NCI-H524 treated with DMSO at 0.1 percent for 48 hours (cell line): ENCODE results near the gene ATP1A1.

Source experiments
- DNase-seq: peaks from one replicate; lab custom pipeline; 2025; lab: John Stamatoyannopoulos, UW

Gene ATP1A1

DNA sequence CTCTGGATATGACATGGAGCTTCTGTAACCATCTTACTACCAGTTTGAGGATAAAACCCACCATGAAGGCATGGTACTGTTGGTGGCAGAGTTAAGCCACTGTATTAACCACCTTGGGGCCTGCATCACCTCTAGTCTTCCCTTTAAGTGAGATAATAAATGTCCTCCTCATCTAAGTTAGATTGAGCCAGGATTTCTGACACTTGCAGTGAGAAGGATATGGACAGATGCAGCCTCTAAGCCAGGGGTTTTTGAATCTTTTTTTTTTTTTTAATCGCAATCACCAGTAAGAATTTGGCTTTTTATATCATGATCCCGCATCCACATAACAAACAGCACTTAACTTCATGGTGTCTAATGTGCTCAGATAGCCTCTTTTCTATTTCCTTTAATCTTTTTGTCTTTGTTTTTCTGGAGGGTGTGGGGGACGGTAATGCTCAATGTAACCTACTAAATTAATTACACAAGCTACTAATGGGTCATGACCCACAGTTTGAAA lies 42.2 kb downstream of the ATP1A1 start:
- no peak for DNase-seq

DNA sequence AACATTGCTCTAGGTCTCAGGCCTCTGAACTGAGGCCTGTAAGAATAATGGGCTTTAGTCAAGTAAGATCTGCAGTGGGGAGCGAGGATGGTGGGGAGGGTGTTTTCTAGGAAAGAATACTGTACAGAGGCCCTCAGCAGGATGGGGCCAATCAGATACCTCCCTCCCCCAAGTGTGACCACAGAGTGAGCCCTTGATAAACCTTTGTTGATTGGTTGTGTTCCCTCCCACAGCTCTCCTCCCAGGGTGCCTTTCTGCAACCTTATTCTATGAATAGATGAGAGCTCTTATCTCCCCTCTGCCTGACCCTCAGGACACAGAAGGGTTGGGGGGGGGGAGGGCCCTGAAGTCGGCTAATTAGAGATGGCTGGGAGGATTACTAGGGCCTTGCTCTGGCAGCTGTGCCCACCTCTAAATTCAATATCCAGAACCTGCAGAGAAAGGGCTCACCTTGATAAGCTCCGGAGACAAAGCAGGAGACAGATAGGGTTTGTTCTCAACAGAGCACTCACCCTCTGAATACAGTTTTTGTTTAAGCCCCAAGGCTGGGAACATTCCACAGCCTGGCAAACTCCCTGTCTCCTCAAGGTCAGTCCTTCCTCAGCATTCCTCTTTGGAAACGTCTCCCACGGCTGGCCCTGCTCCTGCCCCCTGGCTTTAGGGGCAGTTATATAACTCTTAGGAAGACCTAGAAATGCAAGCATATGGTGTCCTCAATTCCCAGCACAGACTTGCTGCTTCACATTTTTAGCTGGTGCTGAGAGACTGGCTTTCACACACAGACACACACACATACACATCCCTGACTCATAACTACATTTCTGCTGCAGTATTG lies 42.9 kb downstream of the ATP1A1 start:
- DNase-seq = no peak

- DNase-seq = no peak
Measured at GRCh38 chr1:116416854-116417513, 43.9 kb downstream of the ATP1A1 start.

DNA sequence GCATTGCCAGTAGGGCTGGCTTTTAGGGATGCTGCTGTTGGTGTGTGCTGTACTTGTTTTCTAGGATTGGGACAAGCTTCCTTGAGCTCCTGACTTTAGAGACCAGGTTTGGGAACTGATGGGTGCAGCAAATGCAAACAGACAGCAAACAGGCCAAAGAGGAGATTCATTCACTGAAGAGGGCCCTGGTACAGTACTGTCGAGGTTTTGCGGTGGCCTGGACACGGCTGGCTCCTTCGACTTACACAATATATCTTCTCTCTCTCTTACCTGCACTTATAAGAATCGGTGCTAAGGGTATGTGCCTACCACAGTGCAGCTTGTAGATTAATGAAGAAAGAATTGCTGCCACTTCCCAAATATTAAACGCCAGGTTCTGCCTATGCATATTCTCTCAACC lies 44.6 kb downstream of the ATP1A1 start:
- no peak for DNase-seq

GRCh38 chr1:116418091-116418830 lies 45.2 kb downstream of the ATP1A1 start:
- peak; percentile 8 for DNase-seq

- DNase-seq = no peak
Measured at GRCh38 chr1:116420417-116421200, 47.6 kb downstream of the ATP1A1 start.

- no peak for DNase-seq
Measured at GRCh38 chr1:116424438-116424837, 51.4 kb downstream of the ATP1A1 start.

DNA sequence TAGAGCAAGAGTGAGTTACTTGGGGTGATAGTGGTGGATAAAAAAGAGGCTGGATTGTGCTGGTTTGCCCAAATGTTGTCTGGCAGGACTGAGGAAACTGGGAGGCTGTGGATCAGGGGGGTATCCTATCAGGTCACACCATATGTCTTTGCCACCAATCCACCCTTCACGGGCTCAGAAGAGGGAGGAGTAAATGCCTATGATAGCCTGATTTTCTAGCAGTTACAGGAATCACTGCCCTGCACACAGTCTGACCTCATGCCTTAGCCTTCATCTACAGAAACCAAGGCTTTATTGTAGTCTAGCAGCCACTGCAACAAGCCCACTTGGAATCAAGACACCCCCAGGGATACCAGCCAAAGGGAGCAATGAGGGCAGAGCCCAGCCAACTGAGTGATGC lies 51.8 kb downstream of the ATP1A1 start:
- DNase-seq = no peak

- DNase-seq = no peak
Measured at GRCh38 chr1:116425987-116426386, 52.9 kb downstream of the ATP1A1 start.

DNA sequence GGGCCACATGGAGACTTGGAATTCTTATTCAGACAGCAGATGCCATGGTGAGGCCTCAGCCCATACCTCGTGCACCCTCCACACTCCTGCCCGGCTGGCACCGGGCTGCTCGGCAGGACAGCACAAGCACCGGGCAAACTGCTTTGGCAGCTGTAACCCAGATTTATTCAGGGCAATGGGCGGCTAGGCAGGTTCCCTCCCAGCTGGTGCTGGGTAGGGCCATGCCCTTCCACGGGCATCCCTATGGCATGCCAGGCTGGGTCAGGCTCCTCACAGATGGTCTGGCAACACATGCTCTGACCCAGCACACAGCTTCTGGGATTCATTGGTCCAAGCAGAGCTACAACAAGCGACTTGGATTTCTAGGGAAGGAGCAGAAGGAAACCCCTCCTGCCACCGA lies 53.4 kb downstream of the ATP1A1 start:
- DNase-seq = no peak

- DNase-seq = no peak
Measured at GRCh38 chr1:116428576-116428975, 55.5 kb downstream of the ATP1A1 start.

DNA sequence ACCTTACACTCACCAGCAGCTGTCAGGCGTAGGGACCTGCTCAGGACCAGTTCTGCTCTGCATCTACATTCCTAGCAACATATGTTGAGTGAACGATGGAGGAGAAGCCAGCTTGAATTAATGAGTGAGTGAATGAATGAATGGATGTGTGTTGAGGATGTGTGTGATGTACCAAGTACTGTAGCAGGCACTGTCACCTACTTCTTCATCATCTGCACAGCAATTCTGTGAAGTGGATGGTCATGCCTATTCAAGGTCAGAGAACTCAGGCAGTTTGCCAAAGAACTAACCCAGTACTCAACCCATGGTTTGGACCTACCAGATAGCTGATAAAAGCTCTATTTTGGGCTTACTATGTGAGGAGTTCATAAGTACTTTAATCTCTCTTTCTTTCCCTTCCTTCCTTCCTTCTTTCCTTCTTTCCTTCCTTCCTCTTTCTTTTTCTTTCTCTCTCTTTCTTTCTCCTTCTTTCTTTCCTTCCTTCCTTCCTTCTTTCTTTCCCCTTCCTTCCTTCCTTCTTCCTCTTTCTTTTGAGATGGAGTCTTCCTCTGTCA lies 56.9 kb downstream of the ATP1A1 start:
- no peak for DNase-seq

DNA sequence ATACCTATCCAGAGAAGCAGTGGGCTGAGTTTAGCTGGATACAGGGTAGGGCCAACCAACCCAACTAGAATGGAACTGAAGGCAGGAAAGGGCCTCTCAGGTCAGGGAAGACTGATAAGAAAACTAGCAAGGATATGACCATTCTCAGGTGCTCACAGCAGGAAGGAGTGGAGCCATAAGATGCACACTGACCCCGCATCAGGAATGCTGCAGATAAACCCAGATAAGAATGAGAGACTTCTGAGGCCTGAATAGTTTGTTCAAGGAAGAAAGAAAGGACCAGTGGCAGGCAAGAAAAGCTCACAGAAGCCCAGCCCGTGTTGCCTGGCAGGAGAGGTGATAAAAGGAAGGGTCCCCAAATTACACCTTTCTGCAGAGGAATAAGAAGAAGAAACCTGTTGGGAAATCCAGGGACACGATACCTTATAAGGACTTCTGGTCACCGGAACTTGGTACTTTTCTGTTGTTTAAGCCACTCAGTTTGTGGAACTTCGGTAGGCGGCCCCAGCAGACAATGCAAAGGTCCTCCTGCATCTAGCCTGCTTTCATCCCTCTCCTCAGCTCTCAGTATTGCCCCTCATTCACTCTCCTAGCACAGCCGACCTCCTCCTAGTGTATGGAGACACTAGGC lies 58.9 kb downstream of the ATP1A1 start:
- DNase-seq = no peak

GRCh38 chr1:116432655-116433265 lies 59.7 kb downstream of the ATP1A1 start:
- no peak for DNase-seq

DNA sequence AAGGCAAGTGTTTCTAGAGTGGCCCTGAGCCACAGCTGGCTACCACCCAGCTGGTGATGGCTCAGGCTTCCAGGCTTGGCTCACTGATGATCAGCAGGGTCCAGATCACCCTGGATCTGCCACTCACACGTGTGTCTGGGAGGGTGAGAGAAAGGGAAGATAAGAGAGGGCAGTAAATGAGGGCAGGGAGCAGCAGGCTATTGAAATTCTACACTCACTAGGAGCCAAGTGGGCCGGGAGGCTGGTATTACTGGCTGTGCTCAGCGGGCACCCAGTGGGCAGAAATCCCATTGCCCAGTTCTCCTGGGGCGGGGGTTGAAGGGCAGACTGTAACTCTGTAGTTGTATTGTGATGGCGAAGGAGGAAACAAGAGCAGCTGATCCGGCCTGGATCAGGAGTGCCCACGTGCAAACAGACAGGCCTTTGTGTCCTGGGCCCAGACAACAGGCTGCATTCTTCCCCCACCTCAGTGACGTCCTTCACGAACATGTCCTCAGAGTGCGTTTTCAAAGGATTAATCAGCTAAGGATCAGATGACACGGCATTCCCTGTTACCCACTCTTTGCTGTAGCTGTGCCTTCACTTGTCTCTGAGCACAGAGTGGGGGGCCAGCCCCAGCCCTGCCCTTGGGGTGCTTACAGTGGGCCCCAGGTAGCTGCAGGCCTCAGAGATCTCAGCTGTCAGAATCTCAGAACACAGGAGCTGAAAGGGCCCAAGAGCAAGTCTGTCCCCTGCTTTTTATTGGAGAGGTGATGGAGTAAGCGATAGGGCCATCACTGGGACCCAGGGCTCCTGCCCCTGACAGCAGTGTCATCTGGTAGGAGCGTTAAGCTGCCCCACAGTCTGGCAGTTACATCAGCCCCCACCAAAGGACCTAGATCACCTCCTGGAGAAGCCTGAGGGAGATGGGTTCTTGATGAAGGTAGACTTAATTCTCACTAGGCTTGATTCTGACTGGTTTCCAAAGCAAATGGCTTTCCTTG lies 60.5 kb downstream of the ATP1A1 start:
- DNase-seq = peak; percentile 11

GRCh38 chr1:116434849-116435248 lies 61.8 kb downstream of the ATP1A1 start:
- DNase-seq = no peak

DNA sequence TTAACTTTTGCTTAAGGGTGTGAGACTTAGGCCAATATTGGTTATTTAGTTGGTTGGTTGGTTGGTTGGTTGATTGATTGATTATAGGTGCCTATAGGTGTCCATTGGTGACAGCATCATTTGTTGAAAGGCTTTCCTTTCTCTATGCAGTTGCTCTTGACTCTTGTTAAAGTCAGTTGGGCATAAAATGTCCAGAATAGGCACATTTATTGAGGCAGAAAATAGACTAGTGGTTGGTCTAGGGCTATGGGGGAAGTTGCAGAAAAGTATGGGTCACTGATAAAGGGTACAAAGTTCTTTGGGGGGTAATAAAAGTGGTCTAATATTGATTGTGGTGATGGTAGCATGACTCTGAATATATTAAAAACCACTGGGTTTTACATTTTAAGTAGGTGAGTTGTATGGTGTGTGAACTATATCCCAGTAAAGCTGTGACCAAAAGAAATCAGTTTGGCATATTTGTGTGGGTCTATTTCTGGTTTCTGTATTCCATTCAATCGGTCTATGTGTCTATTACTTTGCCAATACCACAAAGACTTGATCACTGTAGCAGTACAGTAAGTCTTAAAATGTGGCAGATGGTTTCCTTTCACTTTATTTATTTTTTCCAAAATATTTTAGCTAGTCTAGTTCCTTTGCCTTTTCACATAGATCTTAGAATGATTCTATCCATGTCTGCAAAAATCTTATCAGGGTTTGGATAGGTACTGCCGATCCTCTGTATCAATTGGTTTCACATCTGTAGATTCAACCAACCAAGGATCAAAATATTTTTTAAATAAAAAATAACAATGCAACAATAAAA lies 63.0 kb downstream of the ATP1A1 start:
- no peak for DNase-seq

GRCh38 chr1:116436611-116436970 lies 63.5 kb downstream of the ATP1A1 start:
- DNase-seq = no peak

GRCh38 chr1:116439701-116440100 lies 66.7 kb downstream of the ATP1A1 start:
- DNase-seq = no peak
